Thymus (tissue), 11 donors: ENCODE measurements around the gene BRD7. TPM values are rescaled to one million over a fixed set of nuclear protein-coding genes. Genes with fewer than 3 reads are reported as not detected.

ENCODE experiments used
- DNase-seq, 9 donors: peaks; one replicate each; pipeline ENCODE4 v3.0.0-alpha.2; 2013; ENCODE audit warnings: low spot score in 9 of 9, low read depth in 6 of 9, missing footprints in 1 of 9
- H3K27ac ChIP-seq, 2 donors: one replicate each; pipeline ENCODE4 v1.5.1; 2013; ENCODE audit warnings: control low read depth in 1 of 2, low read depth in 1 of 2, low read length in 1 of 2, mild to moderate bottlenecking in 1 of 2, moderate library complexity in 1 of 2
- H3K27me3 ChIP-seq, 2 donors: one replicate each; pipeline ENCODE4 v1.5.1; 2013; ENCODE audit warnings: low read length in 1 of 2; ENCODE audit not compliant: control insufficient read depth in 2 of 2, insufficient read depth in 1 of 2
- H3K36me3 ChIP-seq, 2 donors: one replicate each; pipeline ENCODE4 v1.5.1; 2013; ENCODE audit warnings: low read length in 1 of 2, mild to moderate bottlenecking in 1 of 2, moderate library complexity in 1 of 2; ENCODE audit not compliant: control insufficient read depth in 2 of 2, insufficient read depth in 2 of 2
- H3K4me1 ChIP-seq, 2 donors: one replicate each; pipeline ENCODE4 v1.5.1; 2013; ENCODE audit warnings: low read length in 2 of 2; ENCODE audit not compliant: control insufficient read depth in 2 of 2, insufficient read depth in 2 of 2
- H3K4me3 ChIP-seq, 2 donors: one replicate each; pipeline ENCODE4 v1.5.1; 2013; ENCODE audit warnings: low read length in 2 of 2, control low read depth in 1 of 2, mild to moderate bottlenecking in 1 of 2
- H3K9me3 ChIP-seq, 2 donors: one replicate each; pipeline ENCODE4 v1.5.1; 2013; ENCODE audit warnings: low read length in 1 of 2, mild to moderate bottlenecking in 1 of 2; ENCODE audit not compliant: control insufficient read depth in 2 of 2, insufficient read depth in 1 of 2
- WGBS: extraction: QIAGEN DNeasy Blood & Tissue Kit; methylation state at CpG from one replicate; pipeline ENCODE4 v1.1.7; 2013; 5-methylcytosine and 5-hydroxymethylcytosine counted together
- polyA plus RNA-seq: library from polyadenylated mRNA; stranded (reverse); fragments of 200-250 nt; gene quantifications from one replicate; pipeline ENCODE4 v1.2.3, GENCODE V29; 2013
- total RNA-seq: library from RNA; stranded (reverse); fragments of 120-200 nt; gene quantifications from one replicate; pipeline ENCODE4 v1.2.4, GENCODE V29; 2013
- donor health status: healthy.

The BRD7 gene
- total and polyA plus RNA-seq, 2 donors: 58.8 to 88.3 TPM

GRCh38 chr16:50298591-50299507 lies 69.9 kb downstream of the BRD7 start:
- H3K27ac ChIP-seq: no peak overlapping the region
- peaks cover 55 to 57% of the 10 kb centered on the region in 2 donors for H3K36me3 ChIP-seq
- WGBS: 97% methylated on average over 29 of the region's 29 CpGs
- H3K27me3 ChIP-seq: no peaks in the 10 kb centered on the region
- no peak overlapping the region for H3K4me3 ChIP-seq
- no peaks in the 10 kb centered on the region for H3K9me3 ChIP-seq
- DNase-seq: no peak
- H3K4me1 ChIP-seq: peaks cover 0 to 12% of the 10 kb centered on the region in 2 donors

- Histone ChIP-seq H3K9me3 (no peaks in the 10 kb centered on the region), H3K27me3 (no peaks in the 10 kb centered on the region), H3K4me3 (no peak overlapping the region), H3K27ac (no peak overlapping the region), H3K4me1 (peaks cover 0 to 12% of the 10 kb centered on the region in 2 donors), H3K36me3 (peaks cover 58 to 63% of the 10 kb centered on the region in 2 donors)
- DNase-seq: no peak
- WGBS: 92% methylated on average over 7 of the region's 7 CpGs
Observed at GRCh38 chr16:50298075-50298460, 70.7 kb downstream of the BRD7 start.

DNA sequence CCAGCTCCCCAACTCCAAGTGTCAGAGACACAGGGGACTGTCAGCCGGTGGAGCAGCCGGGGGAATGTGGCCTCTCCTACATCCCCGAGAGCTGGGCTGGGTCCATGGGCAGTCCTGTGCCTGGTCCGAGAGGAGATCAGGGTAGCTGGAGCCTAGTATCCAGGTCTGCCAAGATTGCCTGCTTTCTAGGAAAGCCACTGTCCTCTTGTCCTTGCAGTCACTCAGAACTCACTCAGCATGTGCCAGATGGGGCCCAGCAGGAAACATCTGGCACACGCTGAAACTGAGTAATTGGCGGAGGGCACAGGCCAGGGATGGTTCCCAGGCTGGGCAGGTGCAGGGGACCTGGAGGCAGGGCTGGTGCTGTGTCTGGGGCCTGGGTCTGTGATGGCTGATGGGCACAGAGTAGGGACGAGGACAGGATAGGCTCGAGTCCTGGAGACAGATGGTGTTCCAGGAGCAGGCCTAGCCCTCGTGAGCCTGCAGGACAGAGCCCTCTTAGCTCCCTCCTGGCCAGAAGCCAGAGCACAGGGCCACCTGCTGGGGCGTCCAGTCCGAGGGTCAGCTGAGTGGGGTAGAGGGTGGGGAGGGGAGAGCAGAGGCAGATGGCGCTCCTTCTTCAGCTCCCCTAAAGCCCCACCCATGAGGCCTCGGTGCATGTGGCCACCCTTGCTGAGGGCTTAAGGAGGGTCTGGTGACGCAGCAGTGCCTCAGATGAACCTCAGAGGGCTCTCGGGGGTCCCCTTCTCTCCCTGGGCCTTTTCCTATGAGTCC lies 71.3 kb downstream of the BRD7 start:
- 66% methylated on average over 15 of the region's 15 CpGs for WGBS
- no peak for DNase-seq

GRCh38 chr16:50296807-50297206 lies 72.0 kb downstream of the BRD7 start:
- Histone ChIP-seq H3K36me3 (peaks cover 66% of the 10 kb centered on the region in 2 donors), H3K4me3 (no peak overlapping the region), H3K4me1 (peaks cover 0 to 12% of the 10 kb centered on the region in 2 donors), H3K27me3 (no peaks in the 10 kb centered on the region), H3K9me3 (no peaks in the 10 kb centered on the region), H3K27ac (no peak overlapping the region)
- 93% methylated on average over 2 of the region's 2 CpGs for WGBS
- DNase-seq: no peak

More for the DNA sequence above, 71.3 kb downstream of the BRD7 start:
- Histone ChIP-seq H3K4me1 (peaks cover 0 to 12% of the 10 kb centered on the region in 2 donors), H3K27me3 (no peaks in the 10 kb centered on the region), H3K4me3 (no peak overlapping the region), H3K36me3 (peaks cover 64 to 65% of the 10 kb centered on the region in 2 donors), H3K27ac (no peak overlapping the region), H3K9me3 (no peaks in the 10 kb centered on the region)

DNA sequence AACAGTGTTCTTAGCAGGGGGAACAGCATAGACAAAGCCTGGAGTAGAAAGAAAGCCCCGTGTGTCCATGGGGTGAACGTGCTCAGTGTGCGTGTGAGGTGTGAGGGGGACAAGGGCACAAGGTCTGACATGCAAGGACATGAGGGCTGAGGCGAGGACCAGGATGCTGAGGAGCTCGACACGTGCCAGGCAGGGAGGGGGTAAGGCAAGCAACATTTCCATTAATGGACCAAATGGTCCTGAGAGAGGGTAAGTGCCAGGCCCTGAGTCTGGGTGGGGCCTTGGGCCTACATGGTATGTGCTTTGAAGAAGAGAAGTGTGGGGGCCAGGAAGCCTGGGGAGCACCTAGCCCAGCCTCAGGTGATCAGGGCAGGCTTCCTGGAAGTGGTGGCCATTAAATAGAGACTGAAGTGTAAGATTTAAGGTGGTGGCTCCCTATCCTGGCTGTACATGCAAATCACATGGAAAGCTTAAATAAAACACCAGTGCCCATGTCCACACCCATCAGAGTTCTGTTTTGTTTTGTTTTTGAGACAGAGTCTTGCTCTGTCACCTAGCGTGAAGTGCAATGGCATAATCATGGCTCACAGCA lies 73.2 kb downstream of the BRD7 start:
- DNase-seq: no peak
- peaks cover 59 to 67% of the 10 kb centered on the region in 2 donors for H3K36me3 ChIP-seq
- H3K27me3 ChIP-seq: no peaks in the 10 kb centered on the region
- no peak overlapping the region for H3K27ac ChIP-seq
- WGBS: 98% methylated on average over 7 of the region's 7 CpGs
- H3K4me3 ChIP-seq: no peak overlapping the region
- H3K9me3 ChIP-seq: no peaks in the 10 kb centered on the region
- H3K4me1 ChIP-seq: peaks cover 0 to 12% of the 10 kb centered on the region in 2 donors

GRCh38 chr16:50294955-50295354 lies 73.8 kb downstream of the BRD7 start:
- Histone ChIP-seq H3K4me3 (no peak overlapping the region), H3K4me1 (peaks cover 0 to 12% of the 10 kb centered on the region in 2 donors), H3K9me3 (no peaks in the 10 kb centered on the region), H3K36me3 (peaks cover 62 to 66% of the 10 kb centered on the region in 2 donors), H3K27me3 (no peaks in the 10 kb centered on the region), H3K27ac (no peak overlapping the region)
- WGBS: 97% methylated on average over 4 of the region's 4 CpGs
- DNase-seq: no peak

GRCh38 chr16:50293994-50294855 lies 74.6 kb downstream of the BRD7 start:
- WGBS: 98% methylated on average over 20 of the region's 20 CpGs

GRCh38 chr16:50293041-50293783 lies 75.6 kb downstream of the BRD7 start:
- 94% methylated on average over 20 of the region's 20 CpGs for WGBS
- Histone ChIP-seq H3K27me3 (no peaks in the 10 kb centered on the region), H3K9me3 (no peaks in the 10 kb centered on the region), H3K27ac (no peak overlapping the region), H3K36me3 (peaks cover 50 to 60% of the 10 kb centered on the region in 2 donors), H3K4me1 (peaks cover 0 to 12% of the 10 kb centered on the region in 2 donors), H3K4me3 (no peak overlapping the region)
- DNase-seq: no peak

More at GRCh38 chr16:50293994-50294855, 74.6 kb downstream of the BRD7 start:
- Histone ChIP-seq H3K36me3 (peaks cover 60 to 68% of the 10 kb centered on the region in 2 donors), H3K4me1 (peaks cover 0 to 12% of the 10 kb centered on the region in 2 donors), H3K27me3 (no peaks in the 10 kb centered on the region), H3K27ac (no peak overlapping the region), H3K9me3 (no peaks in the 10 kb centered on the region), H3K4me3 (no peak overlapping the region)
- DNase-seq: no peak
